Measurements from ENCODE around the gene MS4A18.

GRCh38 chr11:60725592-60725991, 1.1 kb downstream of the MS4A18 start:
- TF ChIP-seq CTCF (IDR thresholded peaks at IDR 0.05) (no peak), POLR2A (IDR thresholded peaks at IDR 0.05) (no peak), POLR2AphosphoS5 (IDR thresholded peaks at IDR 0.05) (no peak)
